IPS-18c (cell line): ENCODE data around the gene PLBD2.
A peak's percentile ranks its signal among the peaks of the same experiment; 100 is the strongest.

Experiments
- H3K4me3 ChIP-seq: 2 replicates; pipeline ENCODE4 v1.7.0; 2013; ENCODE audit warnings: low read depth, mild to moderate bottlenecking, low read length, moderate library complexity; ENCODE audit not compliant: insufficient read depth
- H3K9me3 ChIP-seq: one replicate; pipeline ENCODE4 v1.6.1; 2013; ENCODE audit warnings: mild to moderate bottlenecking, low read length, moderate library complexity; ENCODE audit not compliant: control insufficient read depth, insufficient read depth

Gene PLBD2

GRCh38 chr12:113422030-113422885, 63.9 kb downstream of the PLBD2 start, which contains the start of gene SDSL:
Gene SDSL, plus strand, starts transcription at chr12:113422380. Its CDS starts 5,603 bp downstream, at chr12:113427983.
- Histone ChIP-seq H3K4me3 (0 out of 2 replicates have a peak within 1 kb of the TSS, but pooled peaks have one; percentile 22), H3K9me3 (no peaks in the 10 kb centered on the region)

GRCh38 chr12:113422886-113423669, 64.7 kb downstream of the PLBD2 start:
- H3K4me3 ChIP-seq, result 0 out of 2 replicates have a peak overlapping the region, but pooled peaks have one; percentile 22

GRCh38 chr12:113424456-113424855, 66.1 kb downstream of the PLBD2 start:
- Histone ChIP-seq H3K9me3 (no peaks in the 10 kb centered on the region), H3K4me3 (no peak overlapping the region)

More at GRCh38 chr12:113422886-113423669, 64.7 kb downstream of the PLBD2 start:
- no peaks in the 10 kb centered on the region for H3K9me3 ChIP-seq

- peak overlapping the region; percentile 17; the same call in 1 of the 2 replicates for H3K4me3 ChIP-seq
- peaks cover 2% of the 10 kb centered on the region for H3K9me3 ChIP-seq
Measured at GRCh38 chr12:113424915-113425823, 66.8 kb downstream of the PLBD2 start.

GRCh38 chr12:113425960-113426453, 67.6 kb downstream of the PLBD2 start:
- Histone ChIP-seq H3K4me3 (no peak overlapping the region; the same call in 1 of the 2 replicates), H3K9me3 (peaks cover 5% of the 10 kb centered on the region)

- H3K4me3 ChIP-seq, result no peak overlapping the region
- peaks cover 5% of the 10 kb centered on the region for H3K9me3 ChIP-seq
Measured at GRCh38 chr12:113427882-113428281, 69.5 kb downstream of the PLBD2 start.

- peaks cover 5% of the 10 kb centered on the region for H3K9me3 ChIP-seq
Measured at GRCh38 chr12:113428482-113428881, 70.1 kb downstream of the PLBD2 start.

GRCh38 chr12:113432986-113433385, 74.6 kb downstream of the PLBD2 start:
- Histone ChIP-seq H3K4me3 (no peak overlapping the region), H3K9me3 (peaks cover 5% of the 10 kb centered on the region)

More at GRCh38 chr12:113428482-113428881, 70.1 kb downstream of the PLBD2 start:
- H3K4me3 ChIP-seq, result no peak overlapping the region

GRCh38 chr12:113435367-113435766, 77.0 kb downstream of the PLBD2 start:
- Histone ChIP-seq H3K9me3 (peaks cover under 1% of the 10 kb centered on the region), H3K4me3 (no peak overlapping the region)

- Histone ChIP-seq H3K9me3 (no peaks in the 10 kb centered on the region), H3K4me3 (no peak overlapping the region)
Measured at GRCh38 chr12:113436586-113436985, 78.2 kb downstream of the PLBD2 start.

- Histone ChIP-seq H3K9me3 (no peaks in the 10 kb centered on the region), H3K4me3 (no peak overlapping the region)
Measured at GRCh38 chr12:113436993-113437728, 78.8 kb downstream of the PLBD2 start.

GRCh38 chr12:113437729-113438100, 79.3 kb downstream of the PLBD2 start:
- Histone ChIP-seq H3K9me3 (no peaks in the 10 kb centered on the region), H3K4me3 (no peak overlapping the region)

GRCh38 chr12:113438523-113439300, 80.3 kb downstream of the PLBD2 start:
- H3K9me3 ChIP-seq, result no peaks in the 10 kb centered on the region
- no peak overlapping the region for H3K4me3 ChIP-seq

GRCh38 chr12:113439301-113439597, 80.9 kb downstream of the PLBD2 start:
- H3K4me3 ChIP-seq, result no peak overlapping the region
- no peaks in the 10 kb centered on the region for H3K9me3 ChIP-seq

- no peak overlapping the region for H3K4me3 ChIP-seq
- H3K9me3 ChIP-seq, result no peaks in the 10 kb centered on the region
Measured at GRCh38 chr12:113439606-113440030, 81.2 kb downstream of the PLBD2 start.

- no peak overlapping the region for H3K4me3 ChIP-seq
- no peaks in the 10 kb centered on the region for H3K9me3 ChIP-seq
Measured at GRCh38 chr12:113440336-113440735, 81.9 kb downstream of the PLBD2 start.
